ENCODE measurements around the gene CEACAM1.
"Not testable (repeated sequence)": the region's sequence is repeated elsewhere in the genome, so short reads cannot be mapped to it uniquely, and the experiment has no call there.

The CEACAM1 gene

DNA sequence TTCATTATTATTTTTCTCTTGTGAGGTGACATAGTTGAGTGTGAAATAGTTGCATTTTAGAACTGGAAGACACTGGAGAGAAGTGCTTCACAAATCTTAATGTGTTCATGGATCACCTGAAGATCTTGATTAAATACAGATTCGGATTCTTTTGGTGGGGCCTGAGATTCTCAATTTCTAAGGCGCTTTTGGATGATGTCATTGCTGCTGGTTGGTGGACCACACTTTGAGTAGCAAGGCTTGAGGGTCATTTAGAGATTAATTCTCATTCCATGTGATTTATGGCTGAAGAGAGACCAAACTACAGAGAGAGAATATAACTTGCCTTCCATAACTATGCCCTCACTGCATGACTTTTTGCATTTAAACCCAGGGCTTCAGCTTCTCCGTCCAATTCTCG, 39.3 kb upstream of the CEACAM1 start:
- TF ChIP-seq, protein P1, sequence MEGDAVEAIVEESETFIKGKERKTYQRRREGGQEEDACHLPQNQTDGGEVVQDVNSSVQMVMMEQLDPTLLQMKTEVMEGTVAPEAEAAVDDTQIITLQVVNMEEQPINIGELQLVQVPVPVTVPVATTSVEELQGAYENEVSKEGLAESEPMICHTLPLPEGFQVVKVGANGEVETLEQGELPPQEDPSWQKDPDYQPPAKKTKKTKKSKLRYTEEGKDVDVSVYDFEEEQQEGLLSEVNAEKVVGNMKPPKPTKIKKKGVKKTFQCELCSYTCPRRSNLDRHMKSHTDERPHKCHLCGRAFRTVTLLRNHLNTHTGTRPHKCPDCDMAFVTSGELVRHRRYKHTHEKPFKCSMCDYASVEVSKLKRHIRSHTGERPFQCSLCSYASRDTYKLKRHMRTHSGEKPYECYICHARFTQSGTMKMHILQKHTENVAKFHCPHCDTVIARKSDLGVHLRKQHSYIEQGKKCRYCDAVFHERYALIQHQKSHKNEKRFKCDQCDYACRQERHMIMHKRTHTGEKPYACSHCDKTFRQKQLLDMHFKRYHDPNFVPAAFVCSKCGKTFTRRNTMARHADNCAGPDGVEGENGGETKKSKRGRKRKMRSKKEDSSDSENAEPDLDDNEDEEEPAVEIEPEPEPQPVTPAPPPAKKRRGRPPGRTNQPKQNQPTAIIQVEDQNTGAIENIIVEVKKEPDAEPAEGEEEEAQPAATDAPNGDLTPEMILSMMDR (conservative IDR thresholded peaks at IDR 0.05): no peak
- H3K27ac ChIP-seq: no peak overlapping the region

DNA sequence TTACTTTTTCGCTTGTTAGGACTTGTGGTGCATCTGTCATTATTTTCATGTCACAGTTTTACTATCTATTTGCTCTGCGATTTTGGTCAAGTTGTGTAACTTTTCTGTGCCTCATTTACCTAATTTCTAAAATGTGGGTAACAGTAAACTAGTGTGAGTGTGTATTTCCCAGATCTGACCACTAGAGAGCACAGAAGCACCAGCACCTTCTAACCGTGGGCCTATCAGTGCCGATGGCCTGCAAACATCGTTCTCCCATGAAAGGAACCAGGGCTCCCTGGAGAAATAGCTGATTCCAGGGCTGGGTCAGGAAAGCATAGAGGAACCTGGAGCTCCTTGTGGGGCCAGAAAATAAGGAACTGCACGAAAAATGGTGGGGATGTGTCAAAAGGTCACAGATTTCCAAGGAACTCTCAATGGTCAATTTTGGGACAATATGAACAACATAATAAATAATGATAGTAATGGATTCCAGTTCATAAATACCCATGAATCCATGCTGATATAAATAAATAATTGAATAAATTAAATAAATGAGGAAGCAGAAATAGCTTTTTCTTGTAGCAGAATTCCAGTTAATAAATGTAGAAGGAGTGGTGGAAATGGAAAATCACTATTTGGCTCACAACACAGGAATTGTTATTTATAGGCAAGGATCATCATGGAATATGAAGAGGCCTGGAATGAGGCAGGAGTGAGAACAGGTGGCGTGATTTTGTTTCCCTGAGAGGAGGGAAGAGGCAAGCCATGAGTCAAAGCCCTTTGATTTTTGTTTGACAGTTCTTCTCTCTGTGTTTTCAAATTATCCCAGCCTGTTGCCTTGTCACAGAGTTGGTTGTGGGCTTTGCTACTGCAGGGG, 35.3 kb upstream of the CEACAM1 start:
- TF ChIP-seq, protein P1 (conservative IDR thresholded peaks at IDR 0.05): peak; percentile 90
- H3K27ac ChIP-seq: no peak overlapping the region

DNA sequence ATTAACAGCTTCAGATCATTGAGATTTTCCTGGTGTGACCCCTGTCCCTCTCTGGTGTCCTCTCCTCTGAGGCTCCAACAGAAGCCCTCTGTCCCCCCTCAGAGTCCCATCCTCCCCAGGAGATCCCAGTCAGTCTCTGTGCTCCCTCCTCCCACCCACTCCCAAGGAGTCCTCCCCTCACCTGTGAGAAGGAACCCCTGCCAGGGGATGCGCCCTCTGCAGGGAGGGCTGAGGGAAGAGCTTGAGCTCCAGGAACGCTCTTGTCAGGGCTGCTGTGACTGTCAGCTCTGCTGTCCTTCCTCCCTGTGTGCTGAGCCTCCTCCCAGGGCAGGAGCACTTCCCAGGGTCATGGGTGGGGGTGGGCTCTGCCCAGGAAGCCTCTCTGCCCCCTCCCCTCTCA, 33.2 kb upstream of the CEACAM1 start:
- TF ChIP-seq, protein P1 (conservative IDR thresholded peaks at IDR 0.05): peak; percentile 28
- H3K27ac ChIP-seq: no peak overlapping the region

DNA sequence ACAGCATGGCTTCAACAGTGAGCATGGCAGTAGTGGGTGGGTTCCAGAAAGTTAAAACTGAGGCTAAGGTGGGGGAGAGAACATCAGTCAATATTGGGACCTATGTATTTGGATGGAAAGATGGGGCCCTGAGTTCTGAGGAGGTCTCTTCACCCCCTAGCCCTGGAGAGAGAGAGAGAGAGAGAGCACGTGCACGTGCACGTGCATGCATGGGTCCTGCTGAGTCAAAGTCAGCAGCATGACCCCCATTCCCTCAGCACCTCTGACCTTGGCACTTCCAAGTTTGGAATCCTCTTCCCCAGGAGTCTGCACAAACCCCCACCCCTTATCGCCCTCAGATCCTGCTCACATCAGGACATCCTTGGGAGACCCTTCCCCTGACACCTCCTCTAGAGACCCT, 32.5 kb upstream of the CEACAM1 start:
- TF ChIP-seq, protein P1 (conservative IDR thresholded peaks at IDR 0.05): no peak
- no peak overlapping the region for H3K27ac ChIP-seq

DNA sequence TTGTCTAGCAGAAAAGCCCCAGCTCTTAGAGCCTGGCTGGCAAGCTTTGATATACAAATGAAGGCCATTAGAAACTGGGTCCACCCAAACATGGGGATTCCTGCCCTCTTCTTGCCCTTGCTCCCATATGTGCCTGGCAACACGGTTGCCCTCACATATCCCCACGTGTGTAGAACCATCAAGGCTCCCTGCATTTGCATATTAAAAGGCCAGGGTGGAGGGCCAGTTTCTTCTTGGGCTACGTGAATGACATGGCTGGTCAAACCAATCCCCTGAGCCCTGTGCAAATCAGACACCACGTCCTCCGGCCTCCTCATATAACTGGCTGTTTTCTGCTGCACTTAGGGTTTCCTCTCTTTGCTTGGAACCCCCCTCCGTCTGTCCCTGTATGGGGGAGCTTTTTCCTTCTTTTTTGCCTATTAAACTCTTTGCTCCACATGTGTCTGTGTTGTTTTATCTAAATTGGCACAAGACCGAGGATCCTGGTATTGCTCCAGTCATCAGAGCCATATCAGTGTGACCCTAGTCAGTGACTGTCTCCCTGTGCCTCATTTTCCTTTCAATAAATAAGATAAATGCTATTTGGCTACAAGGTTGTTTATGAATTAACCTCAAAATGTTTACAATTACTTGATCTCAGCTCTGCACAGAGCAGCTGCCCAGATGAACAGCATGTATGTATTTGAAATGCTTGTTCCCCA, 30.3 kb upstream of the CEACAM1 start:
- TF ChIP-seq, protein P1 (conservative IDR thresholded peaks at IDR 0.05): no peak

DNA sequence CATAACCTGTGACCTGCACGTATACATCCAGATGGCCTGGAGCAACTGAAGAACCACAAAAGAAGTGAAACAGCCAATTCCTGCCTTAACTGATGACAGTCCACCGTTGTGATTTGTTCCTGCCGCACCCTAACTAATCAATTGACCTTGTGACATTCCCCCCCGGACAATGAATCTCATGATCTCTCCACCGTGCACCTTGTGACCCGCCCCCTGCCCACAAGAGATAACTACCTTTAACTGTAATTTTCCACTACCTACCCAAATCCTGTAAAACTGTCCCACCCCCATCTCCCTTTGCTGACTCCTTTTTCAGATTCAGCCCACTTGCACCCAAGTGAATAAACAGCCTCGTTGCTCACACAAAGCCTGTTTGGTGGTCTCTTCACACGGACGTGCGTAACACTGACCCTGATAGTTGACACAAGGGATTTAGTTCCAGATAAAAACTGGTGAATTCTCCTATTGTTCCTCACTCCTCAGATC, 29.1 kb upstream of the CEACAM1 start:
- not testable (repeated sequence) for H3K27ac ChIP-seq

More for the DNA sequence above, 30.3 kb upstream of the CEACAM1 start:
- H3K27ac ChIP-seq: no peak overlapping the region

DNA sequence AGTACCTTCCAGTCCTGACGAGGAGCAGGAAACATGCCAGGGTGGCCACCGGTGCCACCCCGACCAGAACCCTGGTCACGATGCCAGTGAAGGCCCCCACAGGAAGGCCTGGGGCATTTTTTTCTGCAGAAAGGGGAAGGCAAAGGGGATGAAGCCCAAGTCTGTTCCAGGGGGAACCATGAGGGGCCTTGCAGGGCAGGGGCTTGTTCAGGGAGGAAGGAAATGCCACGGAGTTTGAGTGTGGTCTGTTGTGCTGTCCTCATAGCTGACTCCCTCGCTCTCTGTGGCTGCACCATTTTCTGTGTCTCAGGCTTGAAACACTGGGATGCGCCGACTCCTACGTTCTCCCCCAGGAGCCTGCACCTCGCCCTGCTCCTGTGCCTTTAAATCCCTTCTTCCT, 27.5 kb upstream of the CEACAM1 start:
- H3K27ac ChIP-seq: no peak overlapping the region

More for the DNA sequence above, 27.5 kb upstream of the CEACAM1 start:
- TF ChIP-seq, protein P1 (conservative IDR thresholded peaks at IDR 0.05): no peak

All from VCaP (cell line).